Fibroblast of the aortic adventitia (primary cell): ENCODE results near the gene SFN. TPM values are rescaled to one million over a fixed set of nuclear protein-coding genes. Genes with fewer than 3 reads are reported as not detected.
A peak's percentile ranks its signal among the peaks of the same experiment; 100 is the strongest.

Experiments used
- DNase-seq: peaks from one replicate; pipeline ENCODE4 v3.0.0-alpha.2; 2010; ENCODE audit warnings: low read depth
- H3K4me3 ChIP-seq: 2 replicates; pipeline ENCODE4 v1.5.1; 2011; ENCODE audit warnings: low read depth, mild to moderate bottlenecking, control low read depth, low read length, moderate library complexity
- CTCF ChIP-seq: IDR thresholded peaks from 2 replicates; pipeline ENCODE4 v1.5.1; 2011; ENCODE audit warnings: mild to moderate bottlenecking, low read length, control low read depth, inconsistent platforms; ENCODE audit not compliant: insufficient read depth
- total RNA-seq: library from RNA; depleted of rRNA; stranded (reverse); fragments of >200 nt; gene quantifications from 2 replicates; pipeline ENCODE4 v1.2.3, GENCODE V29; 2012; ENCODE audit warnings: low replicate concordance

Gene SFN
- total RNA-seq: 1.1 TPM in 1 of 2 replicates, not detected in the other

- no peak for TF ChIP-seq CTCF
- peak within 1 kb of the TSS; percentile 75 for H3K4me3 ChIP-seq
- DNase-seq: no peak
Observed at GRCh38 chr1:26862781-26863684, at the start of gene SFN. SFN (plus strand) TSS chr1:26863149; CDS start chr1:26863213, 64 bp downstream.

- H3K4me3 ChIP-seq: no peak overlapping the region
- DNase-seq: no peak
- TF ChIP-seq CTCF: no peak
Observed at GRCh38 chr1:26814377-26814776, 48.6 kb upstream of the SFN start.

GRCh38 chr1:26814893-26815292, 48.1 kb upstream of the SFN start:
- no peak overlapping the region for H3K4me3 ChIP-seq
- DNase-seq: no peak
- TF ChIP-seq CTCF: no peak

- H3K4me3 ChIP-seq: no peak overlapping the region
- no peak for DNase-seq
- peak; percentile 18 for TF ChIP-seq CTCF
Observed at GRCh38 chr1:26820784-26821269, 42.1 kb upstream of the SFN start.

- DNase-seq: no peak
- no peak for TF ChIP-seq CTCF
- H3K4me3 ChIP-seq: no peak overlapping the region
Observed at GRCh38 chr1:26822737-26823395, 40.1 kb upstream of the SFN start.

GRCh38 chr1:26824731-26825130, 38.2 kb upstream of the SFN start:
- no peak overlapping the region for H3K4me3 ChIP-seq
- TF ChIP-seq CTCF: no peak
- no peak for DNase-seq
